H4 (cell line): Measurements from ENCODE around the gene TSHR. TPM values are rescaled to one million over a fixed set of nuclear protein-coding genes. Genes with fewer than 3 reads are reported as not detected.
"Not testable (repeated sequence)": the region's sequence is repeated elsewhere in the genome, so short reads cannot be mapped to it uniquely, and the experiment has no call there.

Source experiments
- DNase-seq: peaks from one replicate; pipeline ENCODE4 v3.0.0-alpha.2; 2015; ENCODE audit warnings: low spot score
- total RNA-seq: library from RNA; depleted of rRNA; stranded (reverse); fragments of >200 nt; shearing (Covaris generic); gene quantifications from 2 replicates; pipeline ENCODE4 v1.2.3, GENCODE V29; 2014

TSHR gene
- total RNA-seq, 1 experiment from 2014 or later: not detected

DNA sequence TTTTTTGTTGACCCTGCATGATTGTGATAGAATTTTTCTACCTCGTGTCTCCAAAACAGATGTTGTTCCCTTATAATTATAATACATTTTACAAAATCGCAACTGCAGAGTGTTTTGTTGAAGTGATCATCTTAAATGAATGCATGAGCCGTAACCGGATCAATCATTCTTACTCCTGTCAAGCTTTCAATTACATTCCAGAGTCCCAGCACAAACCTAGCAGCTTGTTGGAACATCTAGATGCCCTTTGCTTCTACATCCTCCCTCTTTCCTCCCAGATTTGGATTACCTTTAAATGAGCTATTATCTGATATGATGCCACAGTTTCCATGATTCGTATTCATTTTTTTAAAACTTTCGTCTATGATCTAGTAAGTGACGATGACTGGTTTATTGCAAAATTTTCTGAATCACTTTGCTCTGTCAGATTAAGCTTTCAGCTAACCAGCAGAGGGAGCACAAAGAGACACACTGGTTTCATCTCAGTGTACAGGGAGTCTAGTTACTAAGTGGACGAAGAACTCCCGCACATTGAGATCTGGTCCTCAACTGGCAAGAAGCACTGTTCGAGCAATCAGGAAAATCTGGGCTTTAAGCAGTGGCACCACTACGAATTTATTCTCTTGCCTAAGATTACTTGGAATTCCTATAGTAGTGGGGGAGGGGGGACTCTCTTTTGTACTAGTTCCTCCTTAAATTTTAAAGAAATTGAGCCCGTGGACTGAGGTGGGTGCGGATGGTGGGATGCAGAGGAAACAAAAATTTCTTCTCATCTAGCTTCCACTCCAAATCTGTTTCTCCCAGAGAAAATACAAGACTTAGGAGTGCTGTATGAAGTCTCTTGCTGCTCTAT lies 40.9 kb downstream of the TSHR start:
- DNase-seq: peak; percentile 67

DNA sequence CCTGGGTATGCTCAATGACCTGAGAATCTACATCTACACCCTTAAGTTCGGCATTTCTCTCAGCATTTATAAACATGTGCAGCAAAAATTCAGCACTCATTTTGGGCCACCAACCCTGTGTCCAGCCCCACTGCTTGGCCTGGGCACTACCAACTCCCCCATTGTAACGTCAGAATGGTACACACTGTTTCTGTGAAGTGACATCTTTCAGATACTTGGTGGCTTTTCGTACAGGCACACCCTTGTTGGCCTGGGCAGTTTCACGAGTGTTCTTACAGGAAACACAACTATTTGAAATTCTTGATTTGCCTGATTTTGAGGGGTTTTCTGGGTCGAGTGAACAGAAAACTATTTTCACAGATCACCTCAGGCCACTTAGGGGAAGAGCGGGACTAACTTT lies 46.0 kb downstream of the TSHR start:
- DNase-seq: no peak

DNA sequence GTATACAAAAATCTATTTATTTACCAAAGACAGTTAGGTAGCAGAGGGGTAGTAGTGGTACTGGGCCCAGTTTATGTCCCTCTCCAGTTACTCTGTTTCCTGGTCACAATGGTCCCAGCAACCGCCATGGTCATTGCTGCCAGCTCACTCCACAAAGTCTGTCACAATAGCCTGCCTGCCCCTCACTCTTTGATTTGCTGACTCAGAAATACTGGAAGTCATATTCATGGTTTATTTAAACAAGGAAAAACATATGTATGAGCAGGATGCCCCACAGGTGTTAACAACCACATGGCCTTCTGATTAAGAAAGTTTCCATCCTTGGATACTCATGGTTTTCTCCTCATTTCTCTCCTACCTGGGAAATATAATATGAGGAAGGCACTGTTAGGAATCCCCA lies 49.2 kb downstream of the TSHR start:
- no peak for DNase-seq

DNA sequence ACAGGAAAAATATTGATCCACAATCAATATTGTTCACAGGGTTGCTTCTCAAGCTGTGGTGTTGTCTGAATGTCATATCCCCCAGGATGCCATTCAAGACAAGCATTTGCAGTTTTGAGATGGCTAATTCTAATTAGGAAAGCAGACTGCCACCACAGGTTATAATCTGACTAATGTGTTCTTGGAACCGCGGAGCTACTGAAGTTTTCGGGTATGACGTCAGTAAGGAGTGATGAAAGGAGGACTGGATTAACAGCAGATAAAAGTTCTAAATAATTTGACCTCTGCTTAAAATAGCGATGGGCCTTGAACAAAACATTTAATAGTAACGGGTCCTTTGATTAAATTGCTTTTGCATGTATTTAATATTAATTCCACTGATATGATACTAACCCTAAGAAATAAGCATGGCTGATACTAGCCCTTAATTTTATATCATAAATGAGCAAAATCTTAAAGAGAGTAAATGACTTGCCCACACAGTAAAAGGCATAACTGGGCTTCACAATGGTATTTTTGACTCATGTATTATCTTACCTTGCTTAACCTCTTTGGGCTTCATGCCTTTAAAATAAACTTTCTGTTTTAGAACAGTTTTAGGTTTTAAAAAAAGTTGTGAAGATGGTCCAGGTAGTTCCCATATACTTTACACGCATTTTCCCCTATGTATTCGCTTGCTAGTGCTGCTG lies 50.3 kb downstream of the TSHR start:
- no peak for DNase-seq

DNA sequence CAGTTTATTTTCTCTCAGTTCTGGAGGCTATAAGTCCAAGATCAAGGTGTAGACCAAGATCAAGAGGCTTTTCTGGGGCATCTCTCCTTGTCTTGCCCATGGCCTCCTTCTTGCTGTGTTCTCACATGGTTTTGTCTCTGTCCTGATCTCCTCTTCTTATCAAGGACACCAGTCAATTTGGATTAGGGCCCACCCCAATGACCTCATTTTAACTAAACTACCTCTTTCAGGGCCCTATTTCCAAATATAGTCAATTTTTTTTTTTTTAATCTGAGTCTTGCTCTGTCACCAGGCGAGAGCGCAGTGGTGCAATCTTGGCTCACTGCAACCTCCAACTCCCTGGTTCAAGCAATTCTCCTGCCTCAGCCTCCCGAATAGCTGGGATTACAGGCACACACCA lies 50.8 kb downstream of the TSHR start:
- no peak for DNase-seq

DNA sequence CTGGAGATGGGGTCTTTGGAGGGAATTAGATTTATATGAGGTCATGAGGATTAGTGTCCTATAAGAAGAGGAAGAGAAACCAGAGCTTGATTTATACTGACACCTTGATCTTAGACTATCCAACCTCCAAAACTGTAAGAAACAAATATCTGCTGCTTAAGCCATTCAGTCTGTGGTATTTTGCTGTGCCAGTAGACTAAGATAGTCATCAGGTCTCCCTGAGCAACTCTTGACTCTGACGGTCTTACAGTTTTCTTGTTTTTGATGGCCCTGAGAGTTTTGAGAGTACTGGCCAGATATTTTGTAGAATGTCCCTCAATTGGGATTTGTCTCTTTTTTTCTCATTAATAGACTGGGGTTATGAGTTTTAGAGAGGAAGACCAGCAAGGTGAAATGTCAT lies 51.7 kb downstream of the TSHR start:
- no peak for DNase-seq

DNA sequence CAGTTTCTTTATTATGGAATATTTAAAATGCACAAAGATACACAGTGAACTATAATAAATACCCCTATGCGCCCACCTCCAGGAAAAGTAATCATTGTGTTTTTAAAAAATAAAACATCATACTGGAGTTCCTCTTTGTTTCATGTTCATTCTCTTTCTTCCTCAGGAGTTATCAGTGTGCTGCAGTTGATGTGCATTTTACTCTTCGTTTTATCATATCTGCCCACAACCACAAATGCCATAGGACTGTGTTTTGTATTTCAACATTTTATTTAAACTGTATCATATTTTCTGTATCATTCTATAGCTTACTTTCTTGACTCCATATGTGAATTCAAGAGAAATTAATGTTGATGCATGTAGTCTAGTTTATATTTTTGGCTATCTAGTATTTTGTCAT lies 53.9 kb downstream of the TSHR start:
- DNase-seq: no peak

DNA sequence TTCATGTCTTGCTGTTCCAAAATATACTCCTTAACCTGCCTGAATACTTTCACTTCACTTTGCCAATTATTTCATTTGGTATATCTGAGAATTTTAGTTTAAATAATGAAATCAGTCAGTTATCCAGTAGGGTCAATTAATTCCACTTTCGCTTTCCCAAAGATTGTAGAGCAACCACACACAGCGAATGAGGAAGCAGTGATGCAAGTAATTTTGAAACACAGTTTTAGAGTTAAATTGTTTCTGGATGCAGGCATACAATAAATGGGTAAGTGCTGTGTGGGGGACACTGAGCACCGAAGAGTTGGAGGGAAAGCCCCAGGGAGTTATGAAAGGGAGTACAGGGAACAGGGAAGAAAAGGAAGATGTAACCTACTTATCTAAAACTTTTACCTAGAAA lies 62.8 kb downstream of the TSHR start:
- no peak for DNase-seq

DNA sequence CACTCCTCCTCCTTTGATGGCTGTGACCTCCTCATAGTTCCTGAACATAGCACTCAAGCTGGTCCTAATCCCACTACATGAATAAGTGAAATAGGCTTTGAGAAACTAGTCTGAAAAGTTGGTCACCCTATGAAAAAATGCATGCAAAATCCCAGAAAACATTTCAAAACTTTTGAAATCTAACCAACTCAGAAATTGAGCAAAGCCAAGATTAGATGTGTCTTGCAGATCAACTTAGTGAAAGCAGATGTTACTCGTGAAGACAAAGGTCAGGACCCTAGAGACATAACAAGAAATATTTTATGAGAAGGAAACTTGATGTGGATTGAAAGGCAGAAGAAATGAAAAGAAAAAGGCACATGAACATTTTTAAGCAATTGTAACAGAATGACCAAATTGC lies 63.3 kb downstream of the TSHR start:
- no peak for DNase-seq

- not testable (repeated sequence) for DNase-seq
These were observed 63.7 kb downstream of the TSHR start for GRCh38 chr14:81019113-81019512.

- no peak for DNase-seq
These were observed 67.8 kb downstream of the TSHR start for GRCh38 chr14:81023095-81023710.

GRCh38 chr14:81028461-81028860 lies 73.0 kb downstream of the TSHR start:
- no peak for DNase-seq

- no peak for DNase-seq
These were observed 76.1 kb downstream of the TSHR start for GRCh38 chr14:81031488-81031887.

DNA sequence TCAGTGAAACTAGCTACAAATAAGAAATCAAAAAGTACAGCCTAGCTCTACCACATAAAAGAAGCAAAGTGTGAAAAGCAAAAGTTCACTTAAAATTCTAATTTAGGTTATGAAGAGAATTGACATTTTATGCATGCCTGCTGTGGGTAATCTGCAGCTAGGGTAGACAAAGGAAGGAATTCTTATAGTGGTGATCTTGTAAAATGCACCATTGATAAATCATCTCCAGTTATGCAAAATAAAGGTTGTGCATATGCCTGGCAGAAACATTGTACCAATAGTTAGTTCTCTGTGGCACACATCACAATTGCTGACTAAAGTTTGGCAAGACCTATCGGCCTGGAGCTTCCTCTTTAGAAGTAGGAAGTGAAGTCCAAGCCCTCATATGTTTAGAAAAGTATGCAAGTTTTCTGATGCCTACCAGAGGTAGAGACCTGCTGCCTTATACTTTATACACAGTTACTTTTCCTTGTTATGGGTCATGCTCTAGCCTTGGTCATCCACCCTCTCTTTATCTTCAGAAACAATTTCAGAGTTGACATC lies 78.3 kb downstream of the TSHR start:
- DNase-seq: no peak

GRCh38 chr14:81042438-81042837 lies 87.0 kb downstream of the TSHR start:
- no peak for DNase-seq

DNA sequence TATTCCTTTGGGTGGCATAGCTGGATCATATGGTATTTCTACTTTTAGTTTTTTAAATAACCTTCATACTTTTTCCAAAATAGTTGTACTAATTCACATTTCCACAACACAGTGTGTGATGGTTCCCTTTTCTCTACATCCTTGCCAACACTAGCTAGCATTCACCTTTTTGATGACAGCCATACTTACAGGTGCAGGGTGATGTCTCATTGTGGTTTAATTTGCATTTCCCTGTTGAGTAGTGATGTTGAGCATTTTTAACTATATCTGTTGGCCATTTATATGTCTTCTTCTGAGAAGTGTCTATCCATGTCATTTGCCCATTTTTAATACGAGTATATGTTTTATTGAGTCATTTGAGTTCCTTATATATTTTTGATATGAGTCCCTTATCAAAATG lies 96.1 kb downstream of the TSHR start:
- no peak for DNase-seq

- not testable (repeated sequence) for DNase-seq
These were observed 98.6 kb downstream of the TSHR start for GRCh38 chr14:81054057-81054456.

GRCh38 chr14:81055971-81056370 lies 100.5 kb downstream of the TSHR start:
- no peak for DNase-seq

DNA sequence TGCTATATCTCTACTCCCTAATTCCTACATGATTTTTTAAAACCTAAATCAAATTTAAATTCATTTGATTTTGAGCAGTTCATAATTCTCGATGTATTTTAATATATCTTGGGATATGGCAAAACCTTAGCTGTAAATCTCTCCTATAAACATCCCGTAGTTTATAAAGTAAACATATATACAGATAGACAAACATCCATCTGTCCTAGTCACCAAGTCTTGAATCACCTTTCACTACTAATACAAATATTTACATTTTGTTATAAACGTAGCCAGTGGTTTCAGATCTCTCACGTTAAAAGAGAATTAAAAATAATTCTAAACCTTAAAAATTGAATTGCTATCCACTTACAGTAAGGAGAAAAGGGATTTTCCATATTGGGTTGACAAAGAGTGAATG lies 107.0 kb downstream of the TSHR start:
- DNase-seq: no peak

DNA sequence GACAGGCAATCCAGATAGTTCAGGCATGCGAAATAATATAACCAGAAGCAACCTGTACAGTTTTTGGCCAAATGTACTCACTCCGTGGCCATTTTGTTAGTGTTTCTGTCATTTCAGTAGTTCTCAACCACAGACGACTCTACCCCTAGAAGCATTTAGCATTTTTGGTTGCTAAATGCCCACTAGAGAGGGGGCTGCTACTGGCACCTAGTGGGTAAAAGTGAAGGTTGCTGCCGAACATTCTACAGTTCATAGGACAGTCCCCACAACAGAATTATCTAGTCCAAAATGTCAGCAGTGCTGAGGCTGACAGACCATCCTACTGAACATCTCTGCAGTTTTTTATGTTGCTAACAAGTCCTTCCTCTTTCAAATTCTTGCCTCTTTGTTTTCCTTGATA lies 107.4 kb downstream of the TSHR start:
- DNase-seq: peak; percentile 4

- no peak for DNase-seq
These were observed 111.3 kb downstream of the TSHR start for GRCh38 chr14:81066672-81067071.

DNA sequence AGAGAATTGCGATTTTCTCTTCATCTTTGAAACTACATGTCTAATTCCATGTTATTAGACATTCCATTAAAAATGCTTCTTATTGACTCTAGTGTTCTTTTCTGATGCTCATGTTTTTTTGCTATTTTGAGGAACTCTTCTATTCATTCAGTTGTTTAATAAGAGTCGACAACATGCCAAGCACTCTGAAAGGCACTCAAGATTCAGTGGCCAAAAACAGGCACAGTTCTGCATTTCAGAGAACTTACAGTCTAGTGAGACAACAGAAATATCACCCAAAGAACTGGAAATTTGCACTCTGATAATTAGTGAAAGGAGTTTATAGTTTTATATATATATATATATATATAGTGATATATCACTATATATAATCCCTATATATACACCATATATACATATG lies 111.7 kb downstream of the TSHR start:
- no peak for DNase-seq
